ENCODE data around the gene POLG2. TPM values are rescaled to one million over a fixed set of nuclear protein-coding genes. Genes with fewer than 3 reads are reported as not detected.

The POLG2 gene
- polyA plus RNA-seq, 1 donor from 2014 or later = 16.9 TPM

- no peaks in the 10 kb centered on the region for H3K9me3 ChIP-seq (ENCODE audit: low read length)
- H4K20me1 ChIP-seq (ENCODE audit: insufficient read depth) = no peaks in the 10 kb centered on the region
- no peaks in the 10 kb centered on the region for H3K36me3 ChIP-seq (ENCODE audit: insufficient read depth, low read length)
- H3K9ac ChIP-seq (ENCODE audit: low read length) = no peak overlapping the region
- no peak overlapping the region for H3K4me2 ChIP-seq (ENCODE audit: low read length)
- no peak overlapping the region for H3K4me3 ChIP-seq (ENCODE audit: low read length)
- no peaks in the 10 kb centered on the region for H3K9me2 ChIP-seq (ENCODE audit: insufficient read depth, low read length)
- TF ChIP-seq RAD21 (conservative IDR thresholded peaks at IDR 0.05) = no peak
- no peaks in the 10 kb centered on the region for H3K27me3 ChIP-seq (ENCODE audit: insufficient read depth, low read depth, low read length)
- H3F3A ChIP-seq (ENCODE audit: insufficient read depth, low read length, poor library complexity, severe bottlenecking) = no peaks in the 10 kb centered on the region
- no peak overlapping the region for H3K27ac ChIP-seq (ENCODE audit: low read length)
- H3K79me2 ChIP-seq (replicated peaks; ENCODE audit: insufficient read depth, low read length) = no peaks in the 10 kb centered on the region
- H2AFZ ChIP-seq (ENCODE audit: low read depth, low read length) = no peak overlapping the region
Observed at GRCh38 chr17:64458756-64459155, 38.1 kb downstream of the POLG2 start.

- Histone ChIP-seq H4K20me1 (ENCODE audit: insufficient read depth) (no peaks in the 10 kb centered on the region), H2AFZ (ENCODE audit: low read depth, low read length) (no peak overlapping the region), H3K79me2 (replicated peaks; ENCODE audit: insufficient read depth, low read length) (no peaks in the 10 kb centered on the region), H3K9me2 (ENCODE audit: insufficient read depth, low read length) (no peaks in the 10 kb centered on the region), H3K27ac (ENCODE audit: low read length) (no peak overlapping the region), H3K4me2 (ENCODE audit: low read length) (no peak overlapping the region), H3K27me3 (ENCODE audit: insufficient read depth, low read depth, low read length) (no peaks in the 10 kb centered on the region), H3K9me3 (ENCODE audit: low read length) (no peaks in the 10 kb centered on the region), H3F3A (ENCODE audit: insufficient read depth, low read length, poor library complexity, severe bottlenecking) (no peaks in the 10 kb centered on the region), H3K9ac (ENCODE audit: low read length) (no peak overlapping the region), H3K36me3 (ENCODE audit: insufficient read depth, low read length) (no peaks in the 10 kb centered on the region), H3K4me3 (ENCODE audit: low read length) (no peak overlapping the region)
- no peak for TF ChIP-seq MXI1 (conservative IDR thresholded peaks at IDR 0.05; ENCODE audit: poor library complexity, severe bottlenecking)
- TF ChIP-seq TAF1 (IDR thresholded peaks at IDR 0.05; ENCODE audit: low read depth) = no peak
- TF ChIP-seq POLR2AphosphoS5 (IDR thresholded peaks at IDR 0.05) = no peak
- TF ChIP-seq, protein P1, sequence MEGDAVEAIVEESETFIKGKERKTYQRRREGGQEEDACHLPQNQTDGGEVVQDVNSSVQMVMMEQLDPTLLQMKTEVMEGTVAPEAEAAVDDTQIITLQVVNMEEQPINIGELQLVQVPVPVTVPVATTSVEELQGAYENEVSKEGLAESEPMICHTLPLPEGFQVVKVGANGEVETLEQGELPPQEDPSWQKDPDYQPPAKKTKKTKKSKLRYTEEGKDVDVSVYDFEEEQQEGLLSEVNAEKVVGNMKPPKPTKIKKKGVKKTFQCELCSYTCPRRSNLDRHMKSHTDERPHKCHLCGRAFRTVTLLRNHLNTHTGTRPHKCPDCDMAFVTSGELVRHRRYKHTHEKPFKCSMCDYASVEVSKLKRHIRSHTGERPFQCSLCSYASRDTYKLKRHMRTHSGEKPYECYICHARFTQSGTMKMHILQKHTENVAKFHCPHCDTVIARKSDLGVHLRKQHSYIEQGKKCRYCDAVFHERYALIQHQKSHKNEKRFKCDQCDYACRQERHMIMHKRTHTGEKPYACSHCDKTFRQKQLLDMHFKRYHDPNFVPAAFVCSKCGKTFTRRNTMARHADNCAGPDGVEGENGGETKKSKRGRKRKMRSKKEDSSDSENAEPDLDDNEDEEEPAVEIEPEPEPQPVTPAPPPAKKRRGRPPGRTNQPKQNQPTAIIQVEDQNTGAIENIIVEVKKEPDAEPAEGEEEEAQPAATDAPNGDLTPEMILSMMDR (IDR thresholded peaks at IDR 0.05; ENCODE audit: poor library complexity, severe bottlenecking) = no peak
- TF ChIP-seq, protein P2, sequence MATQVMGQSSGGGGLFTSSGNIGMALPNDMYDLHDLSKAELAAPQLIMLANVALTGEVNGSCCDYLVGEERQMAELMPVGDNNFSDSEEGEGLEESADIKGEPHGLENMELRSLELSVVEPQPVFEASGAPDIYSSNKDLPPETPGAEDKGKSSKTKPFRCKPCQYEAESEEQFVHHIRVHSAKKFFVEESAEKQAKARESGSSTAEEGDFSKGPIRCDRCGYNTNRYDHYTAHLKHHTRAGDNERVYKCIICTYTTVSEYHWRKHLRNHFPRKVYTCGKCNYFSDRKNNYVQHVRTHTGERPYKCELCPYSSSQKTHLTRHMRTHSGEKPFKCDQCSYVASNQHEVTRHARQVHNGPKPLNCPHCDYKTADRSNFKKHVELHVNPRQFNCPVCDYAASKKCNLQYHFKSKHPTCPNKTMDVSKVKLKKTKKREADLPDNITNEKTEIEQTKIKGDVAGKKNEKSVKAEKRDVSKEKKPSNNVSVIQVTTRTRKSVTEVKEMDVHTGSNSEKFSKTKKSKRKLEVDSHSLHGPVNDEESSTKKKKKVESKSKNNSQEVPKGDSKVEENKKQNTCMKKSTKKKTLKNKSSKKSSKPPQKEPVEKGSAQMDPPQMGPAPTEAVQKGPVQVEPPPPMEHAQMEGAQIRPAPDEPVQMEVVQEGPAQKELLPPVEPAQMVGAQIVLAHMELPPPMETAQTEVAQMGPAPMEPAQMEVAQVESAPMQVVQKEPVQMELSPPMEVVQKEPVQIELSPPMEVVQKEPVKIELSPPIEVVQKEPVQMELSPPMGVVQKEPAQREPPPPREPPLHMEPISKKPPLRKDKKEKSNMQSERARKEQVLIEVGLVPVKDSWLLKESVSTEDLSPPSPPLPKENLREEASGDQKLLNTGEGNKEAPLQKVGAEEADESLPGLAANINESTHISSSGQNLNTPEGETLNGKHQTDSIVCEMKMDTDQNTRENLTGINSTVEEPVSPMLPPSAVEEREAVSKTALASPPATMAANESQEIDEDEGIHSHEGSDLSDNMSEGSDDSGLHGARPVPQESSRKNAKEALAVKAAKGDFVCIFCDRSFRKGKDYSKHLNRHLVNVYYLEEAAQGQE (IDR thresholded peaks at IDR 0.05; ENCODE audit: borderline replicate concordance) = no peak
- TF ChIP-seq EZH2 (IDR thresholded peaks at IDR 0.05; ENCODE audit: borderline replicate concordance, insufficient read depth, low read length, poor library complexity, severe bottlenecking) = no peak
- TF ChIP-seq RAD21 (conservative IDR thresholded peaks at IDR 0.05) = no peak
- TF ChIP-seq EP300 (conservative IDR thresholded peaks at IDR 0.05; ENCODE audit: poor library complexity, severe bottlenecking) = no peak
- TF ChIP-seq SMC3 (conservative IDR thresholded peaks at IDR 0.05; ENCODE audit: poor library complexity) = no peak
Observed at GRCh38 chr17:64457156-64457555, 39.7 kb downstream of the POLG2 start.
